GM18867 (cell line): ENCODE data around the gene USP33.
"Not testable (repeated sequence)": the region's sequence is repeated elsewhere in the genome, so short reads cannot be mapped to it uniquely, and the experiment has no call there.

Experiments used
- ATAC-seq: cut with Tn5 transposase; IDR thresholded peaks from one replicate; pipeline ENCODE4 v1.9.1; 2021; ENCODE audit warnings: mild to moderate bottlenecking, moderate library complexity; ENCODE audit not compliant: unreplicated experiment

USP33 gene

DNA sequence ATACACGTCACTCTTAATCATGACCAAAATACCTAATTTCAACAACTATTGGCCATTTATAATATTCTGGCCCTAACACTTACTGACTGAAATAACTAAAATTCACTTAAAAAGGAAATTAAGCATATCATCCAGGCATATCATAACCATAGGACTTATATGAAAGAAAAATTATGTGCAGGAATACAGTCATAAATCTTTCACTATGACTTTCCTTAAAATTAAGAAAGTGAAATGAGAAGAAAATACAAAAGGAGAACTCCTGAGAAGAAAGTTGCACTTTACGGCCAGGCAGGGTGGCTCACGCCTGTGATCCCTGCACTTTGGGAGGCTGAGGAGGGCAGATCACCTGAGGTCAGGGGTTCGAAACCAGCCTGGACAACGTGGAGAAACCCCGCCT is 86.6 kb downstream of the USP33 start:
- no peak for ATAC-seq

DNA sequence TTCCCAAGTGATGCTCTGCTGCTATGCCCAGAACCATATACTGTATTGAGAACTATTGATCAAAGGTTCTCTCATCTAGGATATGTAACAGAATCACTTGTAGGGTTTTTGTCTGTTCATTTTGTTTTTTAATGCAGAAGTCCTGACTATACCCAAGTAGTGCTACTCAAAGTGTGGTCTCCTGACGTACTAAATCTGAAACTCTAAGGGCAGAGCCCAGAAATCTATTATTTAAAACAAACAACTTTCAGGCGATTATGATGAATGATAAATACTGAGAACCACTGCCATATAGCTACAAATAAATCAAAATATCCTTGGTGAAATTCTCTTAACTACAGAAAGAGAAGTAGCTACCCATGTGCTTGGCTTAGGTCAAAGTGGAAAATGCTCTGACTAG is 87.3 kb downstream of the USP33 start:
- peak; percentile 47 for ATAC-seq

DNA sequence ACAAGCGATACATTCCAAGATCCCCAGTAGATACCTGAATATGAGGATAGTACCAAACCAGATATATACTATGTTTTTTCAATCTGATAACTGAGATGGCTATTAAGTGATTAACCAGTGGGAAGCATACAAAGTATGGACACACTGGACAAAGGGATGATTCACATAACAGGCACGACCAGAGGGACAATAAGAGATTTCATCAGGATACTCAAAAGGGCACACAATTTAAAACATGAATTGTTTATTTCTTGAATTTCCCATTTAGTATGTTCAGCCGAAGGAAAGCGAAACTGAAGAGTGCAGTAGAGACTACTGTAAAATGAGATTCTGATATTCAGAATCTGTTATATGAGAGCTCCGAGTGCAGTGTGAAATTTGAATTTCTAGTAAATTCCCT is 87.8 kb downstream of the USP33 start:
- peak; percentile 48 for ATAC-seq

DNA sequence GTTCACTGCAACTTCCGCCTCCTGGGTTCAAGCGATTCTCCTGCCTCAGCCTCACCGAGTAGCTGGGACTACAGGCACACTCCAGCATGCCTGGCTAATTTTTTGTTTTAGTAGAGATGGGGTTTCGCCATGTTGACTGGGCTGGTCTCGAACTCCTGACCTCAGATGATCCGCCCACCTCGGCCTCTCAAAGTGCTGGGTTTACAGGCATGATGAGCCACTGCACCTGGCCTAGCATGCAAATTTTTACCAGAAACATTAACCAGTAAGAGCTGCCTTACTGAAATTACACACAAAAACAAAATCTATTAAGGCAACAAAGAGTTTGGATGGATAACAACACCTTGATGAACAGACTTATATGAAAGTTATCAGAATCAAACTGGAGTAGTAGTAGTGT is 89.3 kb downstream of the USP33 start:
- ATAC-seq: no peak

DNA sequence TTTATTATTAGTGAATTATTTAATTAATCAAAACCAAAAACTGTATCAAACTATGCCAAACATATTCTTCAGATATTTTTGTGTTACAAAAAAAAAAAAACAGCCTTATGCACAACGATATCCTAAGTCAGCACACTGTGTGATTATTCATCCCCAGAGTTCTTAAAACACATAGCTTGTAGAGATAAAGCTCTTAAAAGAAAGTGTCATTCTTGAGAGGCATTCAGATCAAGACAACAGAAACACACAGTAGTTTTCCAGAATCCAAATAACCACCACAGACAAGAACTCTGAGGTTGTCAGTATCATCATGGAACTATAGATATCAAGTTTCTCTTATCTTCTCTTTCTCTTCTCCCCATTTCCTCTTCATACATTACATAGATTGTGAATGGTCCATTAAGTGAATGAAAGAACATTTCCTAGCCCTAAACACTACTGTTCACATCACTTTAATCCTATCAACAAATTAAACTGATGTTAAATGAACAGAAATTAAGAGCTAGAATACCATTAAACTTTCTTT is 90.7 kb downstream of the USP33 start:
- ATAC-seq: no peak

DNA sequence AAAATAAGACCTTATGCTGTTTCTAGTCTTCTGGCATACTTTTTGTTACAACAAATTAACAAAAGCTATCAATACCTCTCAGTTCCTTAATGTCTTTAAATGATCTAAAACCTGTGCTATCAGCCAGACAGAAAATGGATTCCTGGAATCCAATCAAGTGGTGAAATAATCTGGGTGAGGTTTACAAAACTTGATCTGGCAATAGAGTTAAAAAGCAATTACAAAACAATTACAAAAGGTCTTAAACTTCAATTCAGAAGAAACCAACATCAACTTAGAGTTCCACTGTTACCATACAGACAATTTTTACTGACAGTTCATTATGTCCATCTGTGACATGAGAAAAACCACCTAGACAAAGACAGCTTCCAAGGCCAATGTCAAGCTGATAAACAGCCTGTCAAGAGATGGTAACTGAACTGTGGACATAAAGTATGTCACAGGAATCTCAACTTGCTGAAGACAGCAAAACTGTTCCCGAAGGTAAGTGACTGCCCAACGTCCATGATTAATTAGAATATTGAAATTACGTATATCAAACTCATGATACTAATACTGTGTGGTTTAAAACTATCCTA is 94.6 kb downstream of the USP33 start:
- no peak for ATAC-seq

DNA sequence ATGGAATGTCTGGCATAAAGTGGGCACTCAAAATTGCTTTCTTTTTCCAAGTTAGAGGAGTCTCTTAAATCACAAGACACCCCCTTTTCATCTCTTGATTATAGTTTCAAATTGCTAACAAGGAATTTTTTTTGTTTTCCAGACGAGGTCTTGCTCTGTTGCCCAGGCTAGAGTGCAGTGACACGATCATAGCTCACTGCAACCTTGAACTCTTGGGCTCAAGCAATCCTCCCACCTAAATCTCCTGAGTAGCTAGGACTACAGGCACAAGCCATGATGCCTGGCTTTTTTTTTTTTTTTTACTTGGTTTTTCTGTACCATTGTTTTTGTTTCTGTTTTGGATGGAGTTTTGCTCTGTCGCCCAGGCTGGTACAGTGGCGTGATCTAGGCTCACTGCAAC is 98.0 kb downstream of the USP33 start:
- ATAC-seq: no peak

DNA sequence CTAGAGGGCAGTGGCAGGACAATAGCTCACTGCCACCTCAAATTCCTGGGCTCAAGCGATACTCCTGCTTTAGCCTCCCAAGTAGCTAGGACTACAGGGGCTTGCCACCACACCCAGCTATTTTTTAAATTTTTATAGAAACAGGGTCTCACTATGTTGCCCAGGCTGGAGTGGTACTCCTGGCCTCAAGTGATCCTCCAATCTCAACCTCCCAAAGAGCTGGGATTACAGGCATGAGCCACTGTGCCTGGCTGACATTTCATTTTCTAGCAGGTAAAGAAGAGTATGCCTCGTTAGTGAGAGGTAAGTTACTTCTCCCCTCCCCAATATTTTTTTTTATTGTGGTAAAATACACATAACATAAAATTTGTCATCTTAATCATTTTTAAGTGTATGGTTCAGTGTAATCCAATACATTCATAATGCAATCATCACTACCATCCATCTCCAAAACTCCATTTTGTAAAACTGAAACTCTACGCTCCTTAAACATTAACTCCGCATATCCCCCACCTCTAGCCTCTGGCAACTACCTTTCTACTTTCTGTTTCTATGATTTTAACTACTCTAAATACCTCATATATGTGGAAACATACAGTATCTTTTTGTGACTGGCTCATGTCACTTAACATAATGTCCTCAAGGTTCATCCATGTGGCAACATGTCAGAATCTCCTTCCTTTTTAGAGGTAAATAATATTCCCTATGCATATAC is 99.6 kb downstream of the USP33 start:
- no peak for ATAC-seq

DNA sequence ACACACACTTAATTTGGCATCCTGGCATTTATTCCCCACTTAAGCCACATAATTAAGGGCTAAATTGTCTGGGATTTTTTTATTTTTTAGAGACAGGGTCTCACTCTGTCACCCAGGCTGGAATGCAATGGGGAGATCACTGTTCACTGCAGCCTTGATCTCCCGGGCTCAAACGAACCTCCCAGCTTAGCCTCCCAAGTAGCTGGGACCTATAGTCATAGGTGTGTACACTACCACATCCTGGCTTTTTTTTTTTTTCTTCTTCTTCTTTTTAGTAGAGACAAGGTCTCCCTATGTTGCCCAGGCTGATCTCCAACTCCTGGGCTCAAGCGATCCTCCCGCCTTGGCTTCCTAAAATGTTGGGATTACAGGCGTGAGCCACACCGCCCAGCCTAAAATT is 101.4 kb downstream of the USP33 start:
- no peak for ATAC-seq

DNA sequence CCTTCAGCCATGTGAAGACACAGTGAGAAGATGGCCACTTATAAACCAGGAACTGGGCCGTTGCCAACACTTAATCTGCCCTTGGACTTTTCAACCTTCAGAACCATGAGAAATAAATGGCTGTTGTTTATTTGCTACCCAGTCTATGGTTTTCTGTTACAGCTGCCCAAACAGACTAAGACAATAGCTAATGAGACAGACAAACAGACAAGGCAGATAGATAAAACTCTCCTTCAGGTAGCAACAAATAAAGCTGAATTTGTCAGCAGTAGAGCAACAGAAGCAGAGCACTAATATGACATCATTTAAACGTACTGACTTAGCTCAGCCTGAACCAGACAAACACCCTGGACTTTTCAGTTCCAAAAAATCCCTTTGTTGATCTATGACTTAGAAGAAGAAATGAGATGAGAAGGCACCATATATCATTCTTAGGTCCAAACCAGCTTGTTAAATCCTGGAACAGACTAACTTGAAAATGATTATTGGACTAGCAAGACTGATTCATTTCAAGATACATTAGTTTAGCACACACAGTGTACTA is 104.1 kb downstream of the USP33 start:
- ATAC-seq: no peak

DNA sequence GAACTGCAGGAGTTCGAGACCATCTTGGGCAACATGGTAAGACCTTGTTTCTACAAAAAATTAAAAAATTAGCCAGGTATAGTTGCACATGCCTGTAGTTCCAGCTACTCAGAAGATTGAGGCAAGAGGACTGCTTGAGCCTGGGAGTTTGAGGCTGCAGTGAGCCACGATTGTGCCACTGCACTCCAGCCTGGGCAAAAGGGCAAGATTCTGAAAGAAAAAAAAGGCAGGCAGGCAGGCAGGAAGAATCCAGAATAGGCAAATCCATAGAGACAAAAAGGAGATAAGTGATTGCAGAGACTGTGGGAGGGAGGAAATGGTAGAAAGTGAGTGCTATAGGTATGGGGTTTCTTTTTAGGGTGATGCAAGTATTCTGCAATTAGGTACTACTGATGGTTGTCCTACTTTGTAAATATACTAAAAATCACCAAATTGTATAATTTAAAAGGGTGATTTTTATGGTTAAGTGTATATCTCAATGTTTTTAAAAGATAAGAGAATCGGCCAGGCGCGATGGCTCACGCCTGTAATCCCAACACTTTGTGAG is 106.6 kb downstream of the USP33 start:
- ATAC-seq: no peak

DNA sequence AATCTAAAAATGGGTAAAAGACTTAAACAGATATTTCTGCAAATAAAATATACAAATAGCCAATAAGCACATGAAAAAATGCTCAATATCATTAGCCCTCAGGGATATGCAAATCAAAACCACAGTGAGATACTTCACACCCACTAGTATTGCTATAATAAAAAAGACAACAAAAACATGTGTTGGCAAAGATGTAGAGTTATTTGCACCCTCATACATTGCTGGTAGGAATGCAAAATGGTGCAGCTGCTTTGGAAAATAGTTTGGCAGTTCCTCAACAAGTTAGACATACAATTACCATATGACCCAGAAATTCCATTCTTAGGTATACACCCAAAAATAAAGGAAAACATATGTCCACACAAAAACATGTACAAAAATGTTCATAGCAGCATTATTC is 107.4 kb downstream of the USP33 start:
- ATAC-seq: peak; percentile 66

DNA sequence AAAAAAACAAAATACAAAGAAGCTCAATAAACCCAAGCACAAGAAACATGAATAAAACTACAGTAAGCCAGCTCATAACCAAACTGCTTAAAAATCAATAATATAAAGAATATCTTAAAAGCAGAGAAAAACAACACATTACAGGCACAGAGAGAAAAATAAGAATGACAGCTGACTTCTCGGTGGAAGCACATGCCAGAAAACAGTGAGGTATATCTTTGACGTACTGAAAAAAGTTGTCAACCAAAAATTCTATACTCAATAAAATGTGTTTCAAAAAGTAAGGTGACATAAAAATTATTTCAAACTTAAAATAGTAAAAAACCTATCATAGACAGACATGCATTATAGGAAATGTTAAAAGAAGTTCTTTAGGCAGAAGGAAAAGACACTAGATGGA is 110.5 kb downstream of the USP33 start:
- no peak for ATAC-seq

DNA sequence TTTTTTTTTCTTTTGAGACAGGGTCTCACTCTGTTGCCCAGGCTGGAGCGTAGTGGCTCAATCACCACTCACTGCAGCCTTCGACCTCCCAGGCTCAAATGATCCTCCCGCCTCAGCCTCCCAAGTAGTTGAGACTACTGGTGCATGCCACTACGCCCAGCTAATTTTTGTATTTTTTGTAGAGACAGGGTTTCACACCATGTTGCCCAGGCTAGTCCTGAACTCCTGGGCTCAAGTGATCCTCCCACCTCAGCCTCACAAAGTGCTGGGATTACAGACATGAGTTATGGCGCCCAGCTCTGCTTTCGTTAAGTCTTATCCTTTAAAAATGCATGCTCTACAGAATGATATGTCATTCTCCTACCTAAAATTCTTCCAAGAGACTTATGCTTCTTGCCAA is 113.4 kb downstream of the USP33 start:
- ATAC-seq: not testable (repeated sequence)
